DND-41 (cell line): Measurements from ENCODE around the gene KIFAP3.
"Not testable (repeated sequence)": the region's sequence is repeated elsewhere in the genome, so short reads cannot be mapped to it uniquely, and the experiment has no call there.

ENCODE experiments used
- CTCF ChIP-seq: IDR thresholded peaks from 2 replicates; pipeline ENCODE4 v1.5.1; 2012; ENCODE audit warnings: borderline replicate concordance, low read length, moderate library complexity, mild to moderate bottlenecking; ENCODE audit not compliant: poor library complexity, severe bottlenecking; ENCODE audit errors: extremely low read depth
- EZH2 ChIP-seq: IDR thresholded peaks from 3 replicates; pipeline ENCODE4 v1.6.1; 2012; ENCODE audit warnings: borderline replicate concordance, low read depth, mild to moderate bottlenecking, moderate library complexity, low read length, inconsistent platforms; ENCODE audit not compliant: severe bottlenecking

DNA sequence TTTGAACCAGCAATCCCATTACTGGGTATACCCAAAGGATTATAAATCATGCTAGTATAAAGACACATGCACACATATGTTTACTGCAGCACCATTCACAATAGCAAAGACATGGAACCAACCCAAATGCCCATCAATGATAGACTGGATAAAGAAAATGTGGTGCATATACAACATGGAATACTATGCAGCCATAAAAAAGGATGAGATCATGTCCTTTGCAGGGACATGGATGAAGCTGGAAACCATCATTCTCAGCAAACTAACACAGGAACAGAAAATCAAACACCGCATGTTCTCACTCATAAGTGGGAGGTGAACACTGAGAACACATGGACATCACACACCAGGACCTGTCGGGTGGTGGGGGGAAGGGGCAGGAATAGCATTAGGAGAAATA is 65.8 kb downstream of the KIFAP3 start:
- not testable (repeated sequence) for TF ChIP-seq CTCF, EZH2
